OCI-M2 (cell line): ENCODE results near the gene PYGO1.
"Not testable (repeated sequence)": the region's sequence is repeated elsewhere in the genome, so short reads cannot be mapped to it uniquely, and the experiment has no call there.

Experiments
- DNase-seq: peaks from one replicate; lab custom pipeline; 2025; ENCODE audit not compliant: unreplicated experiment; lab: John Stamatoyannopoulos, UW

The PYGO1 gene, protein sequence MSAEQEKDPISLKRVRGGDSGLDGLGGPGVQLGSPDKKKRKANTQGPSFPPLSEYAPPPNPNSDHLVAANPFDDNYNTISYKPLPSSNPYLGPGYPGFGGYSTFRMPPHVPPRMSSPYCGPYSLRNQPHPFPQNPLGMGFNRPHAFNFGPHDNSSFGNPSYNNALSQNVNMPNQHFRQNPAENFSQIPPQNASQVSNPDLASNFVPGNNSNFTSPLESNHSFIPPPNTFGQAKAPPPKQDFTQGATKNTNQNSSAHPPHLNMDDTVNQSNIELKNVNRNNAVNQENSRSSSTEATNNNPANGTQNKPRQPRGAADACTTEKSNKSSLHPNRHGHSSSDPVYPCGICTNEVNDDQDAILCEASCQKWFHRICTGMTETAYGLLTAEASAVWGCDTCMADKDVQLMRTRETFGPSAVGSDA

GRCh38 chr15:55588070-55588814 is at the start of gene PYGO1:
Gene PYGO1 (minus strand): TSS chr15:55588345. CDS start chr15:55587883, 462 bp downstream.
- no peak for DNase-seq

- no peak for DNase-seq
These were observed 48.9 kb upstream of the PYGO1 start for GRCh38 chr15:55637086-55637485.

DNA sequence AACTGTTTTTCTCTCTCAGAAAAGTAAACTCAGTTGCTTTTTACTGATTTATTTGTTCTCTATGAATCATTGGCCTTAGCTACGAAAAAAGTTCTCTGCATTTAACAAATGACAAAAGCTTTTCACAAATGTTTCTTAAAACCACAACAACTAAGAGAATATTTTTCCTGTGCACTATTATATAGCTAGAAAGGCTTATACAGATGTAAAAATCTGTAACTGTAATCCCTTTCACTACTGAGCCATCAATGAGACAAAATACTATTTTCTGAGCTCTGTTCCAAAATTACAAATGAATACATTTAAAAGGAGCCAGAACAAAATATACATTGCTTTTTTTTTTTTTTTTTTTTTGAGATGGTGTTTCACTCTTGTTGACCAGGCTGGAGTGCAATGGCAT is 45.6 kb upstream of the PYGO1 start:
- no peak for DNase-seq

- DNase-seq: no peak
These were observed 44.3 kb upstream of the PYGO1 start for GRCh38 chr15:55632434-55632833.

DNA sequence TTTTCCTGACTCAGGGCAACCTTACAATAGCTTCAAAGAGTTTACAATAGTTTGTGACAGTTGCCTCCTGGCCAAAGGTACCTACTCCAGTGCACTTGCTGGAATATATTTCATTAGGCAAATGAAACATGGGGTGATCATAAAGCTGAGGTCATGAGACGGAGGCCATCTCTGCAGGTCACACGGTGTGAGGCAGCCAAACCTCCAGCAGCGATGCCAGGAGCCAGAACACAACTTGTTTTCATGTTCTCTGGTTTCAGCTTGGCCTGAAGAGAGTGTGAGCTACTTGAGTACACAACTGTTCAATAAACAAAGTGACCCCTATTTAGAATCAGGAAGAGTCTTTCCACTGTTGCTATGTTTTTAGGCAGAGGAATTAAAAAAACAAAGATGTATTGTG is 42.7 kb upstream of the PYGO1 start:
- no peak for DNase-seq

GRCh38 chr15:55628369-55628730 is 40.2 kb upstream of the PYGO1 start:
- DNase-seq: no peak

DNA sequence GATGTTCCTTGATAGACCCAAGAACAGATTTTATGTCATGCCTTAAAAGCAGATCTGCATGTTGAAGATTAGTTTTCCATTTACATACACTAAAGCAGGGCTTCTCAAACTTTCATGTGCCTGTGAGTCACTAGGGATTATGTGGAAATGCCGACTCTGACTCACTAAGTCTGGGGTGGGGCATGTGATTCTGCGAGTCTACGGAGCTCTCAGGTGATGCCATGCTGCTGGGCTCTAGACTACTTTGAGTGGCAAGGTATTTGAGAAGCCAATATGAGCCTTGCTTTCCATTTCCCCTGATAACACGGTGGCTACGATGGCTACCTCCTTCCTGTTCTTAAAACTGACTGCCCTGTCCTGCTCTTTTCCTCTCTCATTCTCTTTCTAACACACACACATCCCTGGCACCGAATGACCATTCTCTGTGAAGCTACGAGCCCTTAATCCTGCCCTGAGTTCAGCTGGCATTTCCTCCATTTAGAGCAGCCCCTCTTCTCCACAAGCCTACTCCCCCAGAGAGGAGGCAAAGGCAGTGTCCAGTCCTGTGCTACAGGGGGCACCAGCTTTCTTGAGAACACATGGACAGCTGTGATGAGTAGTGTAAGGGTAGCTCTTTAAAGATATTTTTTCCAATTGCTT is 39.7 kb upstream of the PYGO1 start:
- no peak for DNase-seq

DNA sequence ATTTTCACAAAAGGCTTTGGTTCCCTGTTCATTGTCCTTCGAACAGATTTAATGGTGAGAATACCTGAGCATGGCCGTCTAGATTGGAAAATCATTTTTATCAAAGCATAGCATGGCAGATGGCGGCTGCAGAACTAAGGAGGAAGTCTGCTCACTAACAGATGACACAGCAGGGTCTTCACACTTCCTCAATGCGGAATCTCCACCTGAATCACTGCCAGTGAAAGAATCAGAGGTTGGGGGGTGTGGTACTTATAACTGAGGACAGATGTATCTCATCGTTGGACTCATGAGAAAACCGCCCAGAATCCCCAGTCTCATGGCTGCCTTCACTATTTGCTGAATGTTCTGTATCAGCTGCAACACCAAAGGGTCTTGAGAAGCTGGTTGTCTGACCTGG is 31.6 kb upstream of the PYGO1 start:
- no peak for DNase-seq

- no peak for DNase-seq
These were observed 30.2 kb upstream of the PYGO1 start for GRCh38 chr15:55618387-55618786.

DNA sequence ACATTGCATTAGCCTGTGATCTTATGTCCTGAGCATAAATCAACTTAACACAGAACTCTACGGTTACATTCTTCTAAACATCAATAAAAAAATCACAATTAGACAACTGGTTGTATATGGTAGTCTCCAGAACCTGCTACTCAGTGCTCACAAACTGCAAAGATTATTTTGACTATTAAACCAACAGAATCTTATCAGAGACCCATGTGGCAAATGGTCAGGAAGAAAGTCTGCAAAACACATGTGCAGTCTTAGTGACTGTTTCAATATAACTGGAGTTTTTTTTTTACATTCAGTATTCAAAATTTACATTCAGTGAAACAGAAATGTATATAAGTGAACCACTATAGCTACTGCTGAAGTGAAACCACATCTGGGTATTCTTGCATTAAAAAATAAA is 27.3 kb upstream of the PYGO1 start:
- no peak for DNase-seq

GRCh38 chr15:55613727-55614126 is 25.6 kb upstream of the PYGO1 start:
- no peak for DNase-seq

- no peak for DNase-seq
These were observed 18.1 kb upstream of the PYGO1 start for GRCh38 chr15:55606214-55606613.

DNA sequence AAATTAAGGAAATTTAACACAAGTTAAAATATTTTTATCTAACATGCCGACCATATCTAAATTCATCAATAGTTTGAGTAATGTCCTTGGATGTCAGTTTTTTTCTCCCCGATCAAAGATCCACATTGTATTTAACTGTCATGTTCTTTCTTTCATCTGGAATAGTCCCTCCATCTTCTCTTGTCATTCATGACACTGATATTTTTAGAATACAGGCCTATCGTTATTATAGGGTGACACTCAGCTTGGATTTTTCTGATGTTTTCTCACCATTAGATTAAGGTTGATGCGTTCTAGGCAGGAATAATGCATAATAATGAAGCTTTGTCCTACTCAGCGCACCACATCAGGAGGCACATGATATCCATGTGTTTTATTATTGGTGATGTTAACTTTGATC is 13.2 kb upstream of the PYGO1 start:
- no peak for DNase-seq

DNA sequence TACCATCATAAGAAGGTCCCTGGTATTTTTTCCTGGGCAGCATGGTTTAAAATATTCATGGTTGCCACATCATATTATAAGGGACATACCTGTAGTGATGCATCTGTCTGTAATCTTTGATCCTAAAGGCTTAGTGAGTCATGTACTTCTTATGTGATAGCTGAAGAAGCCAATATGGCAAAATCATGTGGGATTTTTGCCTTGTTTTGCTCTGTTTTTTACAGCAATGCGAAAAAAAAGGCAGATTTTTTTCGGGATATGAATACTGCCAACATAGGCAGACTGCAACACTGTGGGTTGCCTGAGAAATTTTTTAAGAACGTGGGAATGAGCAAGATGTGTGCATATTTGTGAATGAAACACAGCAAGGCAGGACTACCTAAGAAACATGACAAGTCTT is 11.3 kb upstream of the PYGO1 start:
- no peak for DNase-seq

GRCh38 chr15:55593019-55593418 is 4.9 kb upstream of the PYGO1 start:
- not testable (repeated sequence) for DNase-seq

- no peak for DNase-seq
These were observed 2.6 kb upstream of the PYGO1 start for GRCh38 chr15:55590788-55591187.

DNA sequence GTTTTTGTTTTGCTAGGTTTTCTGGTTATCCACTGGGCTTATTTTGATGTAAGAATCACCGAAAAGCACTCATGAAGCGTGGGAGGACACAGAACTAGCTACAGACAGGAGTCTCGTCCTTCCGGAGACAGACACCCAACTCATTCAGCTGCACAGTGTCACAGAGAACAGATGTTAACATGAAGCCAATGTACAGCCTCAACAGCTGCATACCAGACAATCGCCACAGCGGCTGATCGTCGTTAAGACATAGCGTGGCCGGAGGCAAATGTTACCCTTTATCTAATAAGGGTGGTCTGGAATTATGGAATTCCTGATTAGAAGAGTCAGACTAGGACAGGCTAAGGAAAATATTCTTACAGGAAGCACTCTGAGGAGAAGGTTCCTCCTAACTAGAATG is 1.1 kb upstream of the PYGO1 start:
- DNase-seq: no peak

- DNase-seq: no peak
These were observed 620 bp upstream of the PYGO1 start for GRCh38 chr15:55588815-55589115.

GRCh38 chr15:55587321-55588069 is 650 bp downstream of the PYGO1 start:
- DNase-seq: no peak

- DNase-seq: no peak
These were observed 1.3 kb downstream of the PYGO1 start for GRCh38 chr15:55586808-55587207.

- DNase-seq: no peak
These were observed 11.2 kb downstream of the PYGO1 start for GRCh38 chr15:55576943-55577342.

DNA sequence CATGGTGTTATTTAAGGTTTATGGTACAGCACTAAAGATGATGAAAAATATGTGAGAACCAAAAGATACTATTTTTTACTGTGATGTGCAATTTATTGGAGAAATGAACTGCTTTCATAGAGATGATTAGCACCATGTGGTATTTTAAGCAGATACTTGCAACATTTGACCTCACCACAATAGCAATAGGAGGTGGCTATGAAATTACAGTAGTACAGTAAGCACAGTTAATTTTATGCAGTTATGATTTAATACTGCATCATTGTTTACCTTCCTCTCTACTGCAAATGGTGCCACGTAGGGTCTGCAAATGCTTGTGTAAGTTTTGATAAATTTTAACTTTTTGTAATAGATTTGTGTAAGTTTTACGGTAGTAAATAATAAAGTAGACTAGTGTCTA is 14.0 kb downstream of the PYGO1 start:
- no peak for DNase-seq
